Measurements from ENCODE around the gene CASZ1.

CASZ1 gene

GRCh38 chr1:10727751-10728232 lies 68.7 kb downstream of the CASZ1 start:
- no peak overlapping the region for H3K4me3 ChIP-seq (ENCODE audit: low read depth in 1 of 2, low read length in 2 of 2)
- no peak overlapping the region for H3K9ac ChIP-seq (ENCODE audit: low read length)
- no peak overlapping the region for H3K27ac ChIP-seq (ENCODE audit: low read depth, low read length)
- no peaks in the 10 kb centered on the region for H3K9me3 ChIP-seq (ENCODE audit: low read length)
- H3K4me1 ChIP-seq (ENCODE audit: insufficient read depth, low read length): peaks cover 53% of the 10 kb centered on the region
- H3K36me3 ChIP-seq (ENCODE audit: insufficient read depth, low read length): no peaks in the 10 kb centered on the region
- H3K27me3 ChIP-seq (ENCODE audit: control insufficient read depth in 1 of 2, insufficient read depth in 2 of 2, low read length in 2 of 2): no peaks in the 10 kb centered on the region

GRCh38 chr1:10726355-10726754 lies 70.1 kb downstream of the CASZ1 start:
- Histone ChIP-seq H3K4me3 (ENCODE audit: low read depth in 1 of 2, low read length in 2 of 2) (no peak overlapping the region), H3K27me3 (ENCODE audit: control insufficient read depth in 1 of 2, insufficient read depth in 2 of 2, low read length in 2 of 2) (no peaks in the 10 kb centered on the region), H3K9me3 (ENCODE audit: low read length) (no peaks in the 10 kb centered on the region), H3K9ac (ENCODE audit: low read length) (no peak overlapping the region), H3K36me3 (ENCODE audit: insufficient read depth, low read length) (no peaks in the 10 kb centered on the region), H3K4me1 (ENCODE audit: insufficient read depth, low read length) (peaks cover 53% of the 10 kb centered on the region), H3K27ac (ENCODE audit: low read depth, low read length) (peak overlapping the region; percentile 69)

- peaks cover 53% of the 10 kb centered on the region for H3K4me1 ChIP-seq (ENCODE audit: insufficient read depth, low read length)
- H3K36me3 ChIP-seq (ENCODE audit: insufficient read depth, low read length): no peaks in the 10 kb centered on the region
- H3K27ac ChIP-seq (ENCODE audit: low read depth, low read length): peak overlapping the region; percentile 80
- H3K9me3 ChIP-seq (ENCODE audit: low read length): no peaks in the 10 kb centered on the region
- H3K4me3 ChIP-seq (ENCODE audit: low read depth in 1 of 2, low read length in 2 of 2): no peak overlapping the region
- no peak overlapping the region for H3K9ac ChIP-seq (ENCODE audit: low read length)
- no peaks in the 10 kb centered on the region for H3K27me3 ChIP-seq (ENCODE audit: control insufficient read depth in 1 of 2, insufficient read depth in 2 of 2, low read length in 2 of 2)
Measured at GRCh38 chr1:10724948-10725847, 71.2 kb downstream of the CASZ1 start.

GRCh38 chr1:10724511-10724910 lies 71.9 kb downstream of the CASZ1 start:
- Histone ChIP-seq H3K27me3 (ENCODE audit: control insufficient read depth in 1 of 2, insufficient read depth in 2 of 2, low read length in 2 of 2) (no peaks in the 10 kb centered on the region), H3K4me1 (ENCODE audit: insufficient read depth, low read length) (peaks cover 53% of the 10 kb centered on the region), H3K4me3 (ENCODE audit: low read depth in 1 of 2, low read length in 2 of 2) (no peak overlapping the region), H3K9ac (ENCODE audit: low read length) (no peak overlapping the region), H3K36me3 (ENCODE audit: insufficient read depth, low read length) (no peaks in the 10 kb centered on the region), H3K27ac (ENCODE audit: low read depth, low read length) (peak overlapping the region; percentile 80), H3K9me3 (ENCODE audit: low read length) (no peaks in the 10 kb centered on the region)

DNA sequence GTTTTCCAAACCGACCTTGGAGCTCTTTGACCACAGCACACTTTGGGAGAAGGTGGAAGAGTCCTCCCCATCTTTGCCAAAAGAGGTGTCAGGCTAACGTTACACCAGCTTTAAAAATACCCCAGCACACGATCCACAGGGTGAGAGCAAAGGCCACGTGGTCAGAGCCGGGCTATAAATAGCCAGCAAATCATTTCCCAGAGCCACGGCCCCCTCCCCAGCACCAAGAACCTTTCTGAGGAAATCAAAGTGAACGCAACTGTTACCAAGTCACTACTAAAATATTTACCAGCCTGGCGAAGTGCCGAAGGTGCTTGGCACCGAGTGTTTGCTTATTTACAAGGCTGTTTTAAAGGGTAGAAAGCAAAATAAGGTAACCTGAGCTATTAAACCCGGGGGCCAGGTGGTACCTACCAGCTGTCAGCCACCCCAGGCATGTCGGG lies 72.4 kb downstream of the CASZ1 start:
- H3K27ac ChIP-seq (ENCODE audit: low read depth, low read length): peak overlapping the region; percentile 80
- H3K36me3 ChIP-seq (ENCODE audit: insufficient read depth, low read length): no peaks in the 10 kb centered on the region
- H3K27me3 ChIP-seq (ENCODE audit: control insufficient read depth in 1 of 2, insufficient read depth in 2 of 2, low read length in 2 of 2): no peaks in the 10 kb centered on the region
- no peak overlapping the region for H3K4me3 ChIP-seq (ENCODE audit: low read depth in 1 of 2, low read length in 2 of 2)
- H3K4me1 ChIP-seq (ENCODE audit: insufficient read depth, low read length): peaks cover 53% of the 10 kb centered on the region
- no peak overlapping the region for H3K9ac ChIP-seq (ENCODE audit: low read length)
- no peaks in the 10 kb centered on the region for H3K9me3 ChIP-seq (ENCODE audit: low read length)

DNA sequence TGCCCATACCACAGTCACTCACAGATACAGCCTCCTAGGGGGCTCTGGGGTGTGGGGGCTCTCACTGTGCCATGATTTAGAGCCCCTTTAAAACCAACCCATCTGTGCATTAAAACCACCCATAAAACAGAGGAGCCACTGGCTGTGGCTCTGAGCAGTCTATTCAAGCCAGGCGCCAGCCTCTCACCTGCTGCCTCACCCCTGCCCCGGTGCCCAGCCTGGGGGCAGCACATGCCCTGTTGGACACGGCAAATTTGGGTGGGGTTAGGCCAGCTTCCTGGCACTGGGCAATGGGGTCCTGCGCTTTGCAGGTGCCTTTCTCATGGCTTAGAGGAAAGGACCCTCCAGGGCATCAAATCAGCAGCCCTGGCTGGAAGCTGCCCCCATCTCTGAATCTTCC lies 73.1 kb downstream of the CASZ1 start:
- Histone ChIP-seq H3K4me1 (ENCODE audit: insufficient read depth, low read length) (peaks cover 53% of the 10 kb centered on the region), H3K4me3 (ENCODE audit: low read depth in 1 of 2, low read length in 2 of 2) (no peak overlapping the region), H3K9me3 (ENCODE audit: low read length) (no peaks in the 10 kb centered on the region), H3K27me3 (ENCODE audit: control insufficient read depth in 1 of 2, insufficient read depth in 2 of 2, low read length in 2 of 2) (no peaks in the 10 kb centered on the region), H3K27ac (ENCODE audit: low read depth, low read length) (peak overlapping the region; percentile 67), H3K36me3 (ENCODE audit: insufficient read depth, low read length) (no peaks in the 10 kb centered on the region), H3K9ac (ENCODE audit: low read length) (no peak overlapping the region)

- H3K9ac ChIP-seq (ENCODE audit: low read length): no peak overlapping the region
- no peak overlapping the region for H3K4me3 ChIP-seq (ENCODE audit: low read depth in 1 of 2, low read length in 2 of 2)
- H3K36me3 ChIP-seq (ENCODE audit: insufficient read depth, low read length): no peaks in the 10 kb centered on the region
- H3K4me1 ChIP-seq (ENCODE audit: insufficient read depth, low read length): peaks cover 48% of the 10 kb centered on the region
- no peak overlapping the region for H3K27ac ChIP-seq (ENCODE audit: low read depth, low read length)
- H3K27me3 ChIP-seq (ENCODE audit: control insufficient read depth in 1 of 2, insufficient read depth in 2 of 2, low read length in 2 of 2): no peaks in the 10 kb centered on the region
- no peaks in the 10 kb centered on the region for H3K9me3 ChIP-seq (ENCODE audit: low read length)
Measured at GRCh38 chr1:10722803-10723202, 73.6 kb downstream of the CASZ1 start.

GRCh38 chr1:10721381-10722321 lies 74.8 kb downstream of the CASZ1 start:
- no peaks in the 10 kb centered on the region for H3K27me3 ChIP-seq (ENCODE audit: control insufficient read depth in 1 of 2, insufficient read depth in 2 of 2, low read length in 2 of 2)
- H3K4me3 ChIP-seq (ENCODE audit: low read depth in 1 of 2, low read length in 2 of 2): no peak overlapping the region
- peak overlapping the region; percentile 10 for H3K27ac ChIP-seq (ENCODE audit: low read depth, low read length)
- H3K36me3 ChIP-seq (ENCODE audit: insufficient read depth, low read length): no peaks in the 10 kb centered on the region
- peaks cover 36% of the 10 kb centered on the region for H3K4me1 ChIP-seq (ENCODE audit: insufficient read depth, low read length)
- no peak overlapping the region for H3K9ac ChIP-seq (ENCODE audit: low read length)
- no peaks in the 10 kb centered on the region for H3K9me3 ChIP-seq (ENCODE audit: low read length)

DNA sequence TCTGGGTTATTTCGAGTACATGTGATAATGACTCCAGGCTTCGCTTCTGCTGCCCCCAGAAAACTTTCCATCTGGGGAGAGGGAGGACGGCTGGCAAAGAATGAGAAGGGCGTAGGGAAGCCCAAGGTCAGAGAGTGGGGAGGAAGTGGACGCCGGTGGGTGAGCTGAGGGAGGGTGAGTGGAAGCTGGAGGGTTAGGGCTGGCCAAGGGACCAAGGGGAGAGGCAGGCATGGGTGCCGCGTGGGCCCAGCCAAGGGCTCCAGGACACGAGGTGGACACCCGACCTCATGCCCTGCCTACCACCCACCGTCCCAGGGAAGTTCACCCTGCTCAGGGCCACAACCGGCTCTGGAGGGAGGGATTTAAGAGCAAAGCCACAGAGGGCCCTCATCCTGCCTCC lies 75.8 kb downstream of the CASZ1 start:
- no peak overlapping the region for H3K4me3 ChIP-seq (ENCODE audit: low read depth in 1 of 2, low read length in 2 of 2)
- H3K9ac ChIP-seq (ENCODE audit: low read length): no peak overlapping the region
- H3K36me3 ChIP-seq (ENCODE audit: insufficient read depth, low read length): no peaks in the 10 kb centered on the region
- H3K27ac ChIP-seq (ENCODE audit: low read depth, low read length): no peak overlapping the region
- H3K9me3 ChIP-seq (ENCODE audit: low read length): no peaks in the 10 kb centered on the region
- peaks cover 26% of the 10 kb centered on the region for H3K4me1 ChIP-seq (ENCODE audit: insufficient read depth, low read length)
- no peaks in the 10 kb centered on the region for H3K27me3 ChIP-seq (ENCODE audit: control insufficient read depth in 1 of 2, insufficient read depth in 2 of 2, low read length in 2 of 2)

DNA sequence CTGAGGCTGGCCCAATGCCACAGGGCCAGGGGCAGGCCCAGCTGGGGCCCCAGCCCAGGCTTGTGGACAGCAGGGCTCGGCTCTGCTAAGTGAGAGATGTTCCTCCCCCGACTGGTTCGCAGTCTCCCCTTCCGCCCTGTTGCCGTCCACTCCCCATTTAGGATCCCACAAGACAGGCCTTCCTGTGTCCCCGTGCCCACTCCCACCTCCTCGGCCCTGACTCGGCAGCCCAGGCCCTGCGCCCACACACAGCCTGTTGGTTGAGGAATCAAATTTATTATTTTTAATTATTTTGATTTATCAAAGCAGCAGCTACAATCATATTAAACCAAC lies 78.4 kb downstream of the CASZ1 start:
- Histone ChIP-seq H3K27ac (ENCODE audit: low read depth, low read length) (no peak overlapping the region), H3K27me3 (ENCODE audit: control insufficient read depth in 1 of 2, insufficient read depth in 2 of 2, low read length in 2 of 2) (no peaks in the 10 kb centered on the region), H3K4me3 (ENCODE audit: low read depth in 1 of 2, low read length in 2 of 2) (no peak overlapping the region), H3K4me1 (ENCODE audit: insufficient read depth, low read length) (peaks cover 18% of the 10 kb centered on the region), H3K9ac (ENCODE audit: low read length) (no peak overlapping the region), H3K9me3 (ENCODE audit: low read length) (no peaks in the 10 kb centered on the region), H3K36me3 (ENCODE audit: insufficient read depth, low read length) (no peaks in the 10 kb centered on the region)

GRCh38 chr1:10717296-10718082 lies 79.0 kb downstream of the CASZ1 start:
- Histone ChIP-seq H3K9me3 (ENCODE audit: low read length) (no peaks in the 10 kb centered on the region), H3K27ac (ENCODE audit: low read depth, low read length) (no peak overlapping the region), H3K4me3 (ENCODE audit: low read depth in 1 of 2, low read length in 2 of 2) (no peak overlapping the region), H3K27me3 (ENCODE audit: control insufficient read depth in 1 of 2, insufficient read depth in 2 of 2, low read length in 2 of 2) (no peaks in the 10 kb centered on the region), H3K36me3 (ENCODE audit: insufficient read depth, low read length) (no peaks in the 10 kb centered on the region), H3K9ac (ENCODE audit: low read length) (no peak overlapping the region), H3K4me1 (ENCODE audit: insufficient read depth, low read length) (peaks cover 20% of the 10 kb centered on the region)

Measured in muscle layer of colon (tissue), 2 donors.